UCSD-AML1 (cell line): Measurements from ENCODE around the gene GPR50.

Experiments used
- DNase-seq: peaks from one replicate; lab custom pipeline; 2025; ENCODE audit not compliant: unreplicated experiment; lab: John Stamatoyannopoulos, UW

The GPR50 gene

DNA sequence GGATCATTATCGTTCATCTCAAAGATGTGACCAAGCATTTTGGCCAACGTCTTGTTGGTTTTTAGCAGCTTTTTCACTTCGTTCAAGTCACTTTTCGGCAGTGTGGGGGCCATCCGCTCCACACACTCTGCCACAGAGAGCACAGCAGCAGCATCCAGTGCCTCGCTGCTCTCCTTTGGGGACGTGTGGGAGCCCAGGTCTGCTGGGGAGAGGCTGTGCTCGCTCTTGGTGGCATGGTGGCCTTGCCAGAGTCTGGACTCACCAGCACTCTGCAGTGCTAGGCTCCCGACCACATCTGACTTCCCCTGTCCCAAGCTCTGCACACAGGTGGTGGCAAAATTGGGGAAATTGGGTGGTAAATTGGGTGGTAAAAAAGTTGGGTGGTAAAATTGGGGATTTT lies 50.6 kb downstream of the GPR50 start:
- no peak for DNase-seq

DNA sequence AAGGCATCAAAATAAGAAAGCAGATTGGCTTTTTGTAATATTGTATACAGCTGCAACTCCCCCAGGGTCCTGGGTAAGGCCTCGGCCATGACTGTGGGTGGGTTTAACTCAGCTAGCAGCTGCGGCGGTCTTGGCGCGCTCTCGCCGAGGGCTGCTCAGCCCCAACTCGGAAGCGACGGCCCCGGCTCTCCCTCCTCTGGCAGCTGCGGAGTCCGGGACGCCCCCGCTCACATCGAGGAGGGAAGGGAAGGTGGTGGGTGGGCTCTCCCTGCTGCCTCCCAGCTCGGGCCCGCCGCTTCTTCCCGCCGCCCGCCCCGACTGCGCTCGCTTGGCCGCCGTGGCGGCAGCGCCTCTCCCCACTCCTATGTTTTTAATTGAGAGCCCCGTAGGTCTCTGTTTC lies 51.2 kb downstream of the GPR50 start:
- DNase-seq = no peak

DNA sequence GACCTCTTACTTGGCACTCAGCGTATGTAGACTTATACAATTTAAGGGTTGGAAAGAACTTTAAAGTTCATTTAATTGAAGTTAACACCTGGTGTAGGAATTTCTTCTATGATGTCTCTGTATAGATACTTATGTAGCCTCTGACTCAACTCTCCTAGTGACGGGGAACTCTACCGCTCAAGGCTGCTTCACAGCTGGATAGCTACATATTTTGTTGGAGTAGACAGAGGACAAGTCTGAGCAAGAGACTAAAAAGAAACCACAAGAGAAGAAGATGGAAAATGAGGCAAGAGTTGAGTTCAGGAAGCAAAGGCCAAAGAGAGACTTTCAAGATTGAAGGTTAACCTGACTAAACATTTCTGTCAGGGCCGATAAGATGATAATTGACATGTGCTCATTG lies 52.6 kb downstream of the GPR50 start:
- no peak for DNase-seq
